Measurements from ENCODE around the gene KCNK7.

- TF ChIP-seq POLR2A (IDR thresholded peaks at IDR 0.05) (no peak), CTCF (IDR thresholded peaks at IDR 0.05) (no peak)
These were observed 8.9 kb downstream of the KCNK7 start for GRCh38 chr11:65586676-65587075.

Measured in body of pancreas (tissue), 4 donors.